ENCODE data around the gene TMPRSS11F. TPM values are rescaled to one million over a fixed set of nuclear protein-coding genes. Genes with fewer than 3 reads are reported as not detected.

Gene TMPRSS11F
- total RNA-seq, 1 experiment from 2014 or later = not detected

GRCh38 chr4:68079928-68080327 is 49.7 kb downstream of the TMPRSS11F start:
- Histone ChIP-seq H2BK5ac (ENCODE audit: insufficient read length, low read length) (no peak overlapping the region), H2AFZ (ENCODE audit: low read length) (no peak overlapping the region), H2BK20ac (ENCODE audit: low read depth, low read length, poor library complexity, severe bottlenecking) (no peak overlapping the region), H3K23me2 (ENCODE audit: insufficient read length, low read depth, low read length, poor library complexity, severe bottlenecking) (no peaks in the 10 kb centered on the region), H2BK12ac (ENCODE audit: insufficient read length, low read depth, low read length) (no peak overlapping the region), H3T11ph (ENCODE audit: low read length) (no peak overlapping the region), H3K79me1 (ENCODE audit: insufficient read depth, low read depth, low read length, poor library complexity, severe bottlenecking) (no peaks in the 10 kb centered on the region), H3K4me1 (ENCODE audit: insufficient read depth, low read length) (peaks cover 3% of the 10 kb centered on the region; the same call in 1 of the 2 replicates), H3K9ac (ENCODE audit: extremely low read depth, insufficient read length, low read length) (no peak overlapping the region), H3K14ac (ENCODE audit: insufficient read depth, low read length) (no peak overlapping the region), H4K5ac (ENCODE audit: insufficient read length, low read depth, low read length) (no peak overlapping the region), H3K18ac (ENCODE audit: insufficient read length, low read depth, low read length) (no peak overlapping the region), H4K91ac (ENCODE audit: insufficient read length, low read depth, low read length) (no peak overlapping the region), H2BK15ac (ENCODE audit: low read depth, low read length) (no peak overlapping the region), H3K4ac (ENCODE audit: low read depth, low read length) (no peak overlapping the region), H3K79me2 (ENCODE audit: insufficient read depth, low read length) (no peaks in the 10 kb centered on the region), H3K27me3 (ENCODE audit: insufficient read depth, low read length) (no peaks in the 10 kb centered on the region), H3K9me3 (ENCODE audit: control insufficient read depth, low read depth, low read length) (no peaks in the 10 kb centered on the region), H4K20me1 (ENCODE audit: control insufficient read depth, insufficient read depth, insufficient read length) (no peaks in the 10 kb centered on the region), H2AK5ac (ENCODE audit: insufficient read length, low read length) (no peak overlapping the region), H3K56ac (ENCODE audit: insufficient read length, low read depth, low read length) (no peak overlapping the region), H4K8ac (replicated peaks; ENCODE audit: insufficient read length, low read depth, low read length) (no peak overlapping the region), H3K27ac (ENCODE audit: insufficient read length, low read depth, low read length) (no peak overlapping the region), H3K23ac (ENCODE audit: insufficient read length, low read depth, low read length) (no peak overlapping the region), H2BK120ac (ENCODE audit: low read depth, low read length, poor library complexity, severe bottlenecking) (no peak overlapping the region), H3K4me2 (ENCODE audit: insufficient read depth, insufficient read length, low read length) (no peak overlapping the region)
- Mint-ChIP-seq H3K9me3 (no peaks in the 10 kb centered on the region), H3K36me3 (ENCODE audit: insufficient read depth in 1 of 3, low read depth in 3 of 3) (no peaks in the 10 kb centered on the region), H3K27ac (no peak overlapping the region), H3K27me3 (ENCODE audit: low read depth) (no peaks in the 10 kb centered on the region), H3K4me1 (peaks cover 9 to 12% of the 10 kb centered on the region in 2 experiments), H3K4me3 (no peak overlapping the region)
- DNase-seq = no peak
- no peak; the same call in 2 of the 3 replicates for TF ChIP-seq CTCF (conservative IDR thresholded peaks at IDR 0.05)
